Measurements from ENCODE around the gene IPO9. TPM values are rescaled to one million over a fixed set of nuclear protein-coding genes. Genes with fewer than 3 reads are reported as not detected.
A peak's percentile ranks its signal among the peaks of the same experiment; 100 is the strongest.

Gene IPO9
- total and polyA plus RNA-seq, 2 experiments from 2014 or later: 47.6 to 87.4 TPM

DNA sequence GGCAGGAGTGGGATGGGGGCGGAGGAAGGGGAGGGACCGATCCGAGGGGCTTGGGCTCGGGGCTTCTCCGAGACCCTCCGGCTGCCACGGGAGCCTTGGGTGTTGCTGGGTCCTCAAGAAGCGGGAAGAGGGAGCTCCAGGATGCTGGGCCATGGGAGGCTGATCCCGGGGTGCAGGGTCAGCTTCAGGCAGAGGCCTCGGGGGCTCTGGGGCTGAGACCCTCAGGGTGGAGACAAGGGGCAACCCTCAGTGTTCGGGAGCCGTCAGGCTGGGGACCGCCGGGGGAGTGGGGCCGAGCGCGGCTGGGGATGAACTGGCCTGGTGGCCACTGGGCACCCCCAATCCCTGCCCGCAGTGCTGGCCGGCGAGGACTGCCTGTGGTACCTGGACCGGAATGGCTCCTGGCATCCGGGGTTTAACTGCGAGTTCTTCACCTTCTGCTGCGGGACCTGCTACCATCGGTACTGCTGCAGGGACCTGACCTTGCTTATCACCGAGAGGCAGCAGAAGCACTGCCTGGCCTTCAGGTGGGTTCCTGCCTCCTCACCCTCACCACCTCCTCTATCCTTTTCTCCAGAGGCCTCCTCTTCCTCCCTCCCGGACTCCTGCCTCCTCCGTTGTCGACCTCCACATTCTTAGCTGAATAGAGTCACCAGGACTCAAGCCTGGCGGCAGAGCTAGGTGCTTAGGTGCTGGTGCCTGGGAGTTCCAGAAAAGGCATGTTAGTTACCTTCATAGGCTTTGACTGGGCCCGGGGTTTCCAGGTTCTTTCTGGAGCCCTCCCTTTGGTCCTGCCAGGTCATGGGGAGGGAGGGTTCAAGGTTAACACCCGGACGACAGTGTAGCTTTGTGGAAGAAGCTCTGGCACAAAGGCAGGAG is 60.4 kb downstream of the IPO9 start:
- H3K4me1 Mint-ChIP-seq: peaks cover 23% of the 10 kb centered on the region
- no peak for TF ChIP-seq POLR2AphosphoS5 (IDR thresholded peaks at IDR 0.05; ENCODE audit: low read depth)
- no peak for TF ChIP-seq ZNF114 (CRISPR knock-in tag; IDR thresholded peaks at IDR 0.05)
- TF ChIP-seq, protein P1, sequence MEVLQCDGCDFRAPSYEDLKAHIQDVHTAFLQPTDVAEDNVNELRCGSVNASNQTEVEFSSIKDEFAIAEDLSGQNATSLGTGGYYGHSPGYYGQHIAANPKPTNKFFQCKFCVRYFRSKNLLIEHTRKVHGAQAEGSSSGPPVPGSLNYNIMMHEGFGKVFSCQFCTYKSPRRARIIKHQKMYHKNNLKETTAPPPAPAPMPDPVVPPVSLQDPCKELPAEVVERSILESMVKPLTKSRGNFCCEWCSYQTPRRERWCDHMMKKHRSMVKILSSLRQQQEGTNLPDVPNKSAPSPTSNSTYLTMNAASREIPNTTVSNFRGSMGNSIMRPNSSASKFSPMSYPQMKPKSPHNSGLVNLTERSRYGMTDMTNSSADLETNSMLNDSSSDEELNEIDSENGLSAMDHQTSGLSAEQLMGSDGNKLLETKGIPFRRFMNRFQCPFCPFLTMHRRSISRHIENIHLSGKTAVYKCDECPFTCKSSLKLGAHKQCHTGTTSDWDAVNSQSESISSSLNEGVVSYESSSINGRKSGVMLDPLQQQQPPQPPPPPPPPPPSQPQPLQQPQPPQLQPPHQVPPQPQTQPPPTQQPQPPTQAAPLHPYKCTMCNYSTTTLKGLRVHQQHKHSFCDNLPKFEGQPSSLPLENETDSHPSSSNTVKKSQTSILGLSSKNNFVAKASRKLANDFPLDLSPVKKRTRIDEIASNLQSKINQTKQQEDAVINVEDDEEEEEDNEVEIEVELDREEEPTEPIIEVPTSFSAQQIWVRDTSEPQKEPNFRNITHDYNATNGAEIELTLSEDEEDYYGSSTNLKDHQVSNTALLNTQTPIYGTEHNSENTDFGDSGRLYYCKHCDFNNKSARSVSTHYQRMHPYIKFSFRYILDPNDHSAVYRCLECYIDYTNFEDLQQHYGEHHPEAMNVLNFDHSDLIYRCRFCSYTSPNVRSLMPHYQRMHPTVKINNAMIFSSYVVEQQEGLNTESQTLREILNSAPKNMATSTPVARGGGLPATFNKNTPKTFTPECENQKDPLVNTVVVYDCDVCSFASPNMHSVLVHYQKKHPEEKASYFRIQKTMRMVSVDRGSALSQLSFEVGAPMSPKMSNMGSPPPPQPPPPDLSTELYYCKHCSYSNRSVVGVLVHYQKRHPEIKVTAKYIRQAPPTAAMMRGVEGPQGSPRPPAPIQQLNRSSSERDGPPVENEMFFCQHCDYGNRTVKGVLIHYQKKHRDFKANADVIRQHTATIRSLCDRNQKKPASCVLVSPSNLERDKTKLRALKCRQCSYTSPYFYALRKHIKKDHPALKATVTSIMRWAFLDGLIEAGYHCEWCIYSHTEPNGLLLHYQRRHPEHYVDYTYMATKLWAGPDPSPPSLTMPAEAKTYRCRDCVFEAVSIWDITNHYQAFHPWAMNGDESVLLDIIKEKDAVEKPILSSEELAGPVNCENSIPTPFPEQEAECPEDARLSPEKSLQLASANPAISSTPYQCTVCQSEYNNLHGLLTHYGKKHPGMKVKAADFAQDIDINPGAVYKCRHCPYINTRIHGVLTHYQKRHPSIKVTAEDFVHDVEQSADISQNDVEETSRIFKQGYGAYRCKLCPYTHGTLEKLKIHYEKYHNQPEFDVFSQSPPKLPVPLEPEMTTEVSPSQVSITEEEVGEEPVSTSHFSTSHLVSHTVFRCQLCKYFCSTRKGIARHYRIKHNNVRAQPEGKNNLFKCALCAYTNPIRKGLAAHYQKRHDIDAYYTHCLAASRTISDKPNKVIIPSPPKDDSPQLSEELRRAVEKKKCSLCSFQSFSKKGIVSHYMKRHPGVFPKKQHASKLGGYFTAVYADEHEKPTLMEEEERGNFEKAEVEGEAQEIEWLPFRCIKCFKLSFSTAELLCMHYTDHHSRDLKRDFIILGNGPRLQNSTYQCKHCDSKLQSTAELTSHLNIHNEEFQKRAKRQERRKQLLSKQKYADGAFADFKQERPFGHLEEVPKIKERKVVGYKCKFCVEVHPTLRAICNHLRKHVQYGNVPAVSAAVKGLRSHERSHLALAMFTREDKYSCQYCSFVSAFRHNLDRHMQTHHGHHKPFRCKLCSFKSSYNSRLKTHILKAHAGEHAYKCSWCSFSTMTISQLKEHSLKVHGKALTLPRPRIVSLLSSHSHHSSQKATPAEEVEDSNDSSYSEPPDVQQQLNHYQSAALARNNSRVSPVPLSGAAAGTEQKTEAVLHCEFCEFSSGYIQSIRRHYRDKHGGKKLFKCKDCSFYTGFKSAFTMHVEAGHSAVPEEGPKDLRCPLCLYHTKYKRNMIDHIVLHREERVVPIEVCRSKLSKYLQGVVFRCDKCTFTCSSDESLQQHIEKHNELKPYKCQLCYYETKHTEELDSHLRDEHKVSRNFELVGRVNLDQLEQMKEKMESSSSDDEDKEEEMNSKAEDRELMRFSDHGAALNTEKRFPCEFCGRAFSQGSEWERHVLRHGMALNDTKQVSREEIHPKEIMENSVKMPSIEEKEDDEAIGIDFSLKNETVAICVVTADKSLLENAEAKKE (CRISPR knock-in tag; IDR thresholded peaks at IDR 0.05): no peak
- TF ChIP-seq, protein P2, sequence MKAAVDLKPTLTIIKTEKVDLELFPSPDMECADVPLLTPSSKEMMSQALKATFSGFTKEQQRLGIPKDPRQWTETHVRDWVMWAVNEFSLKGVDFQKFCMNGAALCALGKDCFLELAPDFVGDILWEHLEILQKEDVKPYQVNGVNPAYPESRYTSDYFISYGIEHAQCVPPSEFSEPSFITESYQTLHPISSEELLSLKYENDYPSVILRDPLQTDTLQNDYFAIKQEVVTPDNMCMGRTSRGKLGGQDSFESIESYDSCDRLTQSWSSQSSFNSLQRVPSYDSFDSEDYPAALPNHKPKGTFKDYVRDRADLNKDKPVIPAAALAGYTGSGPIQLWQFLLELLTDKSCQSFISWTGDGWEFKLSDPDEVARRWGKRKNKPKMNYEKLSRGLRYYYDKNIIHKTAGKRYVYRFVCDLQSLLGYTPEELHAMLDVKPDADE (IDR thresholded peaks at IDR 0.05): no peak
- Histone ChIP-seq H3F3A (replicated peaks; ENCODE audit: low read depth) (0 out of 2 replicates have a peak, but pooled peaks cover 4% of the 10 kb centered on the region), H3K27me3 (ENCODE audit: insufficient read depth) (peaks cover 26% of the 10 kb centered on the region), H3K4me2 (peak overlapping the region; percentile 99), H4K20me1 (replicated peaks; ENCODE audit: insufficient read depth) (no peaks in the 10 kb centered on the region), H3K36me3 (ENCODE audit: insufficient read depth) (no peaks in the 10 kb centered on the region), H3K4me3 (peak overlapping the region; percentile 89), H2AFZ (peak overlapping the region; percentile 99), H3K9me2 (ENCODE audit: insufficient read depth) (no peaks in the 10 kb centered on the region), H3K4me1 (ENCODE audit: insufficient read depth) (peaks cover 5% of the 10 kb centered on the region), H3K27ac (ENCODE audit: low read depth) (no peak overlapping the region), H3K79me2 (replicated peaks; ENCODE audit: insufficient read depth) (no peaks in the 10 kb centered on the region)
- H3K9me3 Mint-ChIP-seq: no peaks in the 10 kb centered on the region; the same call in 2 of the 3 replicates
- H3K27ac Mint-ChIP-seq: no peak overlapping the region
- ATAC-seq (peak; percentile 15), DNase-seq (ENCODE audit: low spot score) (no peak)
- no peaks in the 10 kb centered on the region for H3K36me3 Mint-ChIP-seq (ENCODE audit: low read depth)
- H3K4me3 Mint-ChIP-seq: peak overlapping the region; percentile 76
- H3K27me3 Mint-ChIP-seq (ENCODE audit: insufficient read depth, low read depth, poor library complexity): peaks cover 16% of the 10 kb centered on the region

Data from GM23338 (cell line).